ENCODE results near the gene HDDC2.
"Not testable (repeated sequence)": the region's sequence is repeated elsewhere in the genome, so short reads cannot be mapped to it uniquely, and the experiment has no call there.

HDDC2 gene

DNA sequence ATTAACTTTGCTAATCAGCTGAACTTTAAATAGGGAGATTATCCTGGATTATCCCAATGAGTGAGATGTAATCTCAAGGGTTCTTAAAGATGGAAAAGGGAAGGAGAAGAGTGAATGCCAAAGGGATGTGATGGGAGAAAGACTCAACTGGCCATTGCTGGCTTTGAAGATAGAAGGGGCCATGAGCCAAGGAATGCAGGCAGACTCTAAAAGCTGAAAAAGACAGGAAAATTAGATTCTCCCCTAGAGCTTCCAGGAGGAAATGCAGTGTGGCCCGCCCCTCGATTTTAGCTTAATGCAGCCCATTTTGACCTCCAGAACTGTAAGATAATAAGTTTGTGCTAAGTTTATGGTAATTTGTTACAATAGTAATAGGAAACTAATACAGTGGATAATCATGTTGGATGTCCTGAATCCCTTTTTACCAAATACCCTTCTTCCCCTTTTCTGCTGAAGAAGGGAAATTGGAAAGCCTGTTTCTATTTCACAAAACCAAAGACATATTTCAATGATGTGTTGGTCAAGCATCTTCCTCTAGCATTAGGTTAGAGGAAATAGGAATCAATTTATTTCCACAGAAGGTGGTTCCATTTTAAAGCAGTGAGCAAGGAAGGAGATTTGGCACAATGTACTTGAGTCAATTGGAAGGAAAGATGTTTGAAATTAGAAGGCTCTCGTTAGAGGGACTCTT lies 3.3 kb upstream of the HDDC2 start:
- no peak for DNase-seq

- no peak for DNase-seq
These were observed 1.7 kb upstream of the HDDC2 start for GRCh38 chr6:125303512-125303854.

DNA sequence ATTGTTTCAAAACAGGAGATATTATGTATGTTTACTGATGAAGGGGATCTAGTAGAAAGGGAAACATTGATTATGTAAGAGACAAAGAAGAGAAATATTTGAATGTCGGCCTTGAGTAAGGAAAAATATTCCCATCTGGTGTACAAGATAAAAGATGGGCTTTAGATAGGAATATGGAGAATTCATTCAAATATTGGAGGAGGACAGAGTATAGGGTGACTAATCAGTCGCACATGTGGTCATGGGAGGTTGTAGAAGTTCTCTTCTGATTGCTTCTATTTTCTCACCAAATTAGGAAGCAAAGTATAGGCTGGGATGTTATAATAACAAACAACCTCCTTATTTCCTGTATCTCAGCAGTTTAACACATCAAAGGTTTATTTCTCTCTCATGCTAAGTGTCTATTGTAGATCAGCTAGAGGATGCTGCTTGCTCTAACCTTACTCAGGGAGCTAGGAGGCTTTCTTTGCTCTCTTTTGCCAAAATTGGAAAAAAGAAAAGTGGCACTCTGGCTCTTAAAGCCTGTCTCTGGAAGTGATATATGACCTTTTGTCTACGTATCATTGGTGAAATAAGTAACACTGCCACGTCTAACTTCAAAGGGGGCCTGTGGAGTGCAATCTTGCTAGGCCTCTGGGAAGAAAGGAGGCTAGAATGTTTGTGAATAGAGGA lies 1.2 kb upstream of the HDDC2 start:
- no peak for DNase-seq

DNA sequence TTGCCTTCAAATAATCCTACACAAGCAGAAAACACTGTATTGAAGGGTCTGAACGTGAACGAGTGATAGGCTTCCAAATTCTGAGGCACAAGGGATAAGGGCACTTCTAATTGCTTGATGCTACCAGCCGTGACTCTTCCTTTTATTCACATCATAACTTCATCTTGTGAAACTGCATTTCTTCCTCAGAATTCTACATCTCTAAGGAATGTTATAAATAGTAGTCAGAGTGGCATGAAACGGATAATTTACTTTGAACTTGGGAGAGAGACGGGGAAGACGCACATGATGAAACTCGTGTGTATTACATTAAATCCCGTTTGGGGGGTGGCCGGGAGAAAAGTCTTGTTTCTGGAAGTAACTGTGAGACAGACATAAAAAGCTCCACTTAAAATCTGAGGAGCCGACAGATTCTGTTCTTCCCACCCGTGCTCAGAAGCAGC lies 754 bp downstream of the HDDC2 start:
- DNase-seq: no peak

DNA sequence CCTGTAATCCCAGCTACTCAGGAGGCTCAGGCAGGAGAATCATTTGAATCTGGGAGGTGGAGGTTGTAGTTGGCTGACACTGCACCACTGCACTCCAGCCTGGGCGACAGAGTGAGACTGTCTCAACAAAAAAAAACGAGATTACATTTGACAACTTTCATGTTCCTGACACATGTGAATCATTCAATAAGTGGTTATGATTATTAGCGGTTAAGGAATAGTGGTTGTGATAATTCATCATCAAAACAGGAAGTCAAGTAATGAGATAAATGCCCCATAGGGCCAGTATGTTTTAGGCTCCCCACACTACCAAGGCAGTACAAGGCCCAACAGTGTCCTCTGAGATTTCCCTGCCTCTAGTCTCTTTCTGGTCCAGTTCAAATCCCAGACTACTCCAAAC lies 2.5 kb downstream of the HDDC2 start:
- DNase-seq: no peak

DNA sequence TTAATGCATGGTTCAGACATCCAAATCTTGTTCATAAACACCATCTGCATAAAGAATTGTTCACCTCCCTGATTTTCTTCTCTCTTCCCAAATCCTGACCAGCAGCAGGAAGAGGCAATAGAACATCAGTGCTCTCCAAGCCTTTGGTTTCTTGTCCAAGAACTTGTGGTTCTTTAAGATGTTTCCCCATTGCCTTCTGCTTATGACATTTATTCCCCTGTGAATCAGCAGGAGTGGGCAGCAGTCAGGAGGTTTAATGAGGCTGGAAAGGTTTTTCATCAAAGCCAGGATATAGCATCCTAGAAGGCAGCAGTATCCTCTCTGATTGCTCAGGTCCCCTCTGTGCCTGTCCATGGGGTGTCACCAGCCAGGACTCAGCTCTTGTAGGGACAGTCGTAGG lies 5.3 kb downstream of the HDDC2 start:
- DNase-seq: no peak

DNA sequence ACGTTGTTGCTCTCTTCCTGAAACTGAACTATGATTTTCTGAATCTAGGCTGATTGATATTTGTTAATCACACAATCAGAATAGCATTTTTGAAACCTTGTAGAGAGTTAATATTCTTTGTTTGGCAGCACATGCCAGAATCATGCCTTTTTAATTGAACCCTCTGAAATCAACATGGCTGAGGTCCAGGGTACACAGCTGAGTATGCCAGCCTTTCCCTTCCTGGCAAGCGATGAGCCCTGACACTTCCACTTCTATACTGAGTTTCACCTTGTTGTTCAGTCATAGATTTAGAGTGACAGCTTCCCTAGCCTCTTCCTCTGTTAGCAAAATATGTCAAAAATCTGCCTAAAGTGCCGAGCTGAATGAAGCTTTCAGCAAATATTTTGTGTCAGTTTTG lies 6.8 kb downstream of the HDDC2 start:
- DNase-seq: no peak

- no peak for DNase-seq
These were observed 7.7 kb downstream of the HDDC2 start for GRCh38 chr6:125294036-125294435.

DNA sequence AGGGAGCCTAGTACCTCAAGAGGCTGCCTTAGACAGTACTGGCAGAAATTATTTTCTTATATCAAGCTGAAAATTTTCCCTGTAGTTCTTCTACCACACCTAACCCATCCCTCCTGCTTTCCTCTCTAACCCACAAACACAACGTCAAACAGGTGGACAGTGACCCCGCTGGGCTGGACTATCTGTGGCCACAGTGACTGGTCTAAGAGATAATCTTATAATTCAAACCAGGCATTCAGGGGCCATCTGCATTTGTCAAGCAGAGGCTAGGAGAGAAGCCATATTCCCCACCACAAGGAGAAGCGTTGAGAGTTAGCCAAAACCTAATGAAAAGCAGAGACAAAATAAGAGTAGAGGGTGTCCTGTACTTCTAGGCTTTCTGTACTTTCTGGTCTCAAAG lies 8.2 kb downstream of the HDDC2 start:
- DNase-seq: no peak

DNA sequence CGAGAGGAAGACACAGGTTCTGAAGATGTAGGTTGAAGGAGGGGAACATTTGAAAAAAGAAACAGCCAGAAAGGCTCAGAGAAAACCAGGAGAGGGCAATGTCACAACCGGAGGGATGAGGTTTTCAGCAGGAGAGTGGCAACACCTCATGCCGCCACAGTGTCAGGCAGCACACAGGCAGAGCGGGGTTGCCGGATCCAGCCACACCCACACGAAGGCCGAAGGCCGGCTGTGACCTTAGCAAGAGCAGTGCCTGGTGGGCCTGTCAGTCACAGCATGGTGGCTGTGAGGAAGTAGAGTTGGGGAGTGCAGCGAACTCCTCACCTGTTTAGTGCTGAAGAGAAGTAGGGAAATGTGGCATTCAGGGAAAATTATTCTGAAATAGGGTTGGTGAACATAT lies 14.0 kb downstream of the HDDC2 start:
- no peak for DNase-seq

- no peak for DNase-seq
These were observed 15.8 kb downstream of the HDDC2 start for GRCh38 chr6:125285936-125286335.

- DNase-seq: no peak
These were observed 16.4 kb downstream of the HDDC2 start for GRCh38 chr6:125285353-125285752.

- not testable (repeated sequence) for DNase-seq
These were observed 19.3 kb downstream of the HDDC2 start for GRCh38 chr6:125282470-125282869.

- not testable (repeated sequence) for DNase-seq
These were observed 21.3 kb downstream of the HDDC2 start for GRCh38 chr6:125280370-125281035.

DNA sequence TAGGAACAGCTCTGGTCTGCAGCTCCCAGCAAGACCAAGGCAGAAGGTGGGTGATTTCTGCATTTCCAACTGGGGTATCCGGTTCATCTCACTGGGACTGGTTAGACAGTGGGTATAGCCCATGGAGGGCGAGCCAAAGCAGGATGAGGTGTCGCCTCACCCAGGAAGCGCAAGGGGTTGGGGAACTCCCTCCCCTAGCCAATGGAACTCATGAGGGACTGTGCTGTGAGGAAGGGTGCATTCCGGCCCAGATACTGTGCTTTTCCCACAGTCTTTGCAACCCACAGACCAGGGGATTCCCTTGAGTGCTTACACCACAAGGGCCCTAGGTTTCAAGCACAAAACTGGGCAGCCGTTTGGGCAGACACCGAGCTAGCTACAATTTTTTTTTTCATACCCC lies 21.8 kb downstream of the HDDC2 start:
- DNase-seq: no peak

- DNase-seq: no peak
These were observed 23.9 kb downstream of the HDDC2 start for GRCh38 chr6:125277838-125278237.

- no peak for DNase-seq
These were observed 26.0 kb downstream of the HDDC2 start for GRCh38 chr6:125275779-125276178.

GRCh38 chr6:125274935-125275334 lies 26.8 kb downstream of the HDDC2 start:
- no peak for DNase-seq

- DNase-seq: no peak
These were observed 27.8 kb downstream of the HDDC2 start for GRCh38 chr6:125273965-125274364.

GRCh38 chr6:125273251-125273650 lies 28.5 kb downstream of the HDDC2 start:
- DNase-seq: no peak

DNA sequence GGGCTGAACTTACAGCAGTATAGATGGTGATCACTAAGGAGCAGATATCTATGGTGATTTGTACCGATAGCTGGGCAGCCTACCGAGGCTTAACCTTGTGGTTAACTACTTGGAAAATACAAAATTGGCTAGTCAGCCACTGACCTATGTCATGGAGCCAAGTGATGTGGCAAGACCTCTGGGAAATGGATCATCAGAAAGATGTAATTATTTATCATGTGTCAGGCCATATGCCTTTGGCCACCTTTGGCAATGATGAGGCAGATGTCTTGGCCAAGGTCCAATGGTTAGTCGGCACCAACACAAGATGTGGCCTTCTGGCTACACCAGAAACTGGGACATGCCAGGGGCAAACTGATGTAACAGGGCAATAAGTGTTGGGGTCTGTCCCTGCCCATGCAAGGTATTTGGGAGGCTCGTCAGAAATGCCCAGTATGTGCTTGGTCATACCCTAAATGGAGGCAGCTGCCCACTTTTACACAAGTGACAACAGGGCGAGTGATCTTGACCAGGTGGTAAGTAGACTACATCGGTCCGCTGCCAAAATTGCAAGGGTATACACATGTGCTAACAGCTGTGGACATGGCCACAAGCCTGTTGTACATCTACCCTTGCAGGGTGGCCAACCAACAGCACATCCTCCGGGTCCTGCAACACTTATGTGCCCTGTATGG lies 30.1 kb downstream of the HDDC2 start:
- DNase-seq: no peak

- no peak for DNase-seq
These were observed 31.4 kb downstream of the HDDC2 start for GRCh38 chr6:125270380-125270779.

GRCh38 chr6:125269328-125269985 lies 32.3 kb downstream of the HDDC2 start:
- DNase-seq: no peak
